Heart right ventricle (tissue), 16 donors: ENCODE measurements around the gene TYSND1. TPM values are rescaled to one million over a fixed set of nuclear protein-coding genes. Genes with fewer than 3 reads are reported as not detected.

Source experiments
- ATAC-seq, 8 donors: fragments of 200-7000 bp; cut with Tn5 transposase; one replicate each; pipeline ENCODE4 v1.9.1; 2020; ENCODE audit warnings: mild to moderate bottlenecking in 8 of 8, moderate library complexity in 8 of 8, moderate number of reproducible peaks in 1 of 8
- DNase-seq, 2 donors: peaks; one replicate each; pipeline ENCODE4 v3.0.0-alpha.2; 2020
- H3K27ac ChIP-seq, 10 donors: fragments of 200-600 bp; sonication (generic) in 2 of 10; one replicate each; pipeline versions ENCODE4 v1.5.0 to v1.8.0; 2020 to 2022; ENCODE audit warnings: mild to moderate bottlenecking in 3 of 10
- H3K27me3 ChIP-seq, 7 donors: fragments of 200-600 bp; one replicate each; pipeline ENCODE4 v1.8.0; 2021 to 2022; ENCODE audit warnings: mild to moderate bottlenecking in 2 of 7
- H3K36me3 ChIP-seq, 9 donors: fragments of 200-600 bp; sonication (generic) in 1 of 9; one replicate each; pipeline versions ENCODE4 v1.5.0 to v1.8.0; 2020 to 2022; ENCODE audit warnings: mild to moderate bottlenecking in 2 of 9
- H3K4me1 ChIP-seq, 9 donors: fragments of 200-600 bp; sonication (generic) in 1 of 9; one replicate each; pipeline versions ENCODE4 v1.5.0 to v1.8.0; 2020 to 2022; ENCODE audit warnings: mild to moderate bottlenecking in 4 of 9
- H3K4me3 ChIP-seq, 10 donors: fragments of 200-600 bp; sonication (generic) in 2 of 10; one replicate each; pipeline versions ENCODE4 v1.5.0 to v1.8.0; 2020 to 2022; ENCODE audit warnings: mild to moderate bottlenecking in 7 of 10, moderate library complexity in 2 of 10
- H3K9me3 ChIP-seq, 11 donors: fragments of 200-600 bp in 10 of 11; sonication (generic) in 2 of 11; one replicate each; pipeline versions ENCODE4 v1.5.0 to v1.8.0; 2013 to 2022; ENCODE audit warnings: mild to moderate bottlenecking in 2 of 11, control low read depth in 1 of 11, moderate library complexity in 1 of 11
- WGBS, 2 donors: extraction: QIAGEN DNeasy Blood & Tissue Kit; methylation state at CpG; one replicate each; pipeline ENCODE4 v1.1.7; 2013; ENCODE audit warnings: inconsistent platforms in 1 of 2; 5-methylcytosine and 5-hydroxymethylcytosine counted together
- intact Hi-C, 10 donors: fragments of 100-400 bp; cut with DNase I; formaldehyde crosslinking; loops; one replicate each; pipeline versions ENCODE4 v1.11.1 to v1.14.2; 2022
- polyA plus RNA-seq, 2 donors: library from polyadenylated mRNA; stranded (reverse); fragments of 200-250 nt; gene quantifications; one replicate each; pipeline ENCODE4 v1.2.3, GENCODE V29; 2013
- total RNA-seq, 10 donors: library from RNA; stranded (reverse); fragmentation: NEBNext Ultra II Directional in 3 of 10; extraction: Animal tissue kit (Norgen Biotek cat#: 25700) in 3 of 10; gene quantifications; one replicate each; pipeline versions ENCODE4 v1.2.1 to v1.2.4, GENCODE V29; 2021 to 2023
- TF ChIP-seq, protein P1 (sequence below), 9 donors: fragments of 200-600 bp; sonication (generic) in 2 of 9; IDR thresholded peaks; one replicate each; pipeline versions ENCODE4 v1.5.0 to v1.8.0; 2021 to 2022; ENCODE audit warnings: antibody characterized with exemption in 9 of 9, mild to moderate bottlenecking in 5 of 9, moderate library complexity in 1 of 9
- donor health status: Arrhythmogenic right ventricular cardiomyopathy.
- donor health status: ischemic (EF 13 %, LVEDD 7.1; RV severe dilation, severe dysfunction).
- donor health status: healthy with polysubstance abuse.
- donor health status: DM: no; HTN: yes; CAD: no.
- donor health status: DM: no; HTN: no; CAD: no.
- donor health status: ischemic (EF 25% LVEDD 6.9; RV normal size, moderate dysfunction).
- donor health status: ischemic (EF 25% LVEDD 5.7; RV mildly dilated, moderate dysfunction).
- donor health status: healthy.
- donor health status: DM: yes; HTN: yes; CAD: no.
- donor health status: Ischemic cardiomyopathy.
- donor health status: ischemic (EF 35%, LVEDD 5.7; RV mildly dilated, moderate dysfunction).
- donor health status: nonischemic (EF 11% LVEDD 7.7; RV severe dilation, severe dysfunction).
- donor health status: DM: yes; HTN: yes; CAD: no.
- donor health status: PGD.
- donor health status: ischemic (EF 29% LVEDD 5.4; RV normal size, mild dysfunction).
- donor health status: nonischemic (EF 23%, LVEDD 6.1; RV moderate dilation, normal function).

TYSND1 gene
- total and polyA plus RNA-seq, 12 donors = 2.6 to 6.5 (median 4.6) TPM

DNA sequence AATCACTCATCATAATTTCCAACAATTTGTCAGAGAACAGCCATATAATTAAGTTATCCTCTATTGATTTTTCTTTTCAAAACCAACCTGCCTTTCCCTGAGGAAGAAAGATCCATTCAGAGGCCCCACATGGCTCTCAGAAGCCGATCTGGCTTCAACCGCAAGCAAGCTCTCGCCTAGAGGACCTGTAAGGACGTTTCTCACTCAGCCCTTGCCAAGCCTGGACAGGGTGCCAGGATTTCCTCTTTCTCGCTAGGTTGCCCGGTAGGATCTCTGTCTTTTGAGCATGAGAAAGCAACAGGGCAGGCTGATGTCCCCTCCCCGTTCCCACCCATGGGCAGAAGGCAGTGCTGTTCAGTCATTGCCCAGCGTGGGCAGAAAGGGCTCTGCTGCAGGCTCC lies 26.9 kb downstream of the TYSND1 start:
- WGBS, 2 donors = 69 to 73% methylated on average over 8 of the region's 8 CpGs

DNA sequence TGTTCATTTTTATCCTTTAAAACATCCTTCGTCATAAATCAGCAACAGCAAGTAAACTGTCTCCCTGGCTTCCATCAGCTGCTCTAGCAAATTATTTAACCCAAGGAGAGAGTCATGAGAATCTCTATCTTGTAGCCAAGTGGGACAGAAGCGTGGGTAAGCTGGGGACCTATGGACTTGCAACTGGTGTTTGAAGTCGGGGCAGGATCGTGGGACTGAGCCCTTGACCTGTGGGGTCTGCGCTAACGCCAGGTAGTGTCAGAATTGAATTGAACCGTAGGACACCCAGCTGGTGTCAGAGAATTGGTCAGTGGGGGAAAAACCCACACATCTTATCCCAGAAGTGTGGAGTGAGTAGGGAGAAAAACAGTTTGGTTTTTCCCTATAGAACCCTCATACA lies 27.3 kb downstream of the TYSND1 start:
- 95% methylated on average over 7 of the region's 7 CpGs for WGBS, 2 donors
- intact Hi-C loops = no loop called here
- no peak for DNase-seq
- peaks cover 0 to 15% (median 0%) of the 10 kb centered on the region in 9 donors for H3K4me1 ChIP-seq
- ATAC-seq = no peak
- H3K27ac ChIP-seq = no peak overlapping the region
- H3K4me3 ChIP-seq = no peak overlapping the region
- no peaks in the 10 kb centered on the region for H3K27me3 ChIP-seq
- TF ChIP-seq, protein P1, sequence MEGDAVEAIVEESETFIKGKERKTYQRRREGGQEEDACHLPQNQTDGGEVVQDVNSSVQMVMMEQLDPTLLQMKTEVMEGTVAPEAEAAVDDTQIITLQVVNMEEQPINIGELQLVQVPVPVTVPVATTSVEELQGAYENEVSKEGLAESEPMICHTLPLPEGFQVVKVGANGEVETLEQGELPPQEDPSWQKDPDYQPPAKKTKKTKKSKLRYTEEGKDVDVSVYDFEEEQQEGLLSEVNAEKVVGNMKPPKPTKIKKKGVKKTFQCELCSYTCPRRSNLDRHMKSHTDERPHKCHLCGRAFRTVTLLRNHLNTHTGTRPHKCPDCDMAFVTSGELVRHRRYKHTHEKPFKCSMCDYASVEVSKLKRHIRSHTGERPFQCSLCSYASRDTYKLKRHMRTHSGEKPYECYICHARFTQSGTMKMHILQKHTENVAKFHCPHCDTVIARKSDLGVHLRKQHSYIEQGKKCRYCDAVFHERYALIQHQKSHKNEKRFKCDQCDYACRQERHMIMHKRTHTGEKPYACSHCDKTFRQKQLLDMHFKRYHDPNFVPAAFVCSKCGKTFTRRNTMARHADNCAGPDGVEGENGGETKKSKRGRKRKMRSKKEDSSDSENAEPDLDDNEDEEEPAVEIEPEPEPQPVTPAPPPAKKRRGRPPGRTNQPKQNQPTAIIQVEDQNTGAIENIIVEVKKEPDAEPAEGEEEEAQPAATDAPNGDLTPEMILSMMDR (IDR thresholded peaks at IDR 0.05) = no peak
- H3K36me3 ChIP-seq = peaks cover 0 to 89% (median 23%) of the 10 kb centered on the region in 9 donors
- no peaks in the 10 kb centered on the region for H3K9me3 ChIP-seq

More for the DNA sequence above, 26.9 kb downstream of the TYSND1 start:
- Histone ChIP-seq H3K4me3 (no peak overlapping the region), H3K36me3 (peaks cover 0 to 85% (median 21%) of the 10 kb centered on the region in 9 donors), H3K4me1 (peaks cover 0 to 15% (median 0%) of the 10 kb centered on the region in 9 donors), H3K27ac (no peak overlapping the region), H3K9me3 (no peaks in the 10 kb centered on the region), H3K27me3 (no peaks in the 10 kb centered on the region)
- DNase-seq (peak in 1 of 2 donors; percentile 31), ATAC-seq (peak in 2 of 8 donors; percentile 41 to 46)
- TF ChIP-seq, protein P1 (IDR thresholded peaks at IDR 0.05) = no peak
- intact Hi-C loops = no loop called here

DNA sequence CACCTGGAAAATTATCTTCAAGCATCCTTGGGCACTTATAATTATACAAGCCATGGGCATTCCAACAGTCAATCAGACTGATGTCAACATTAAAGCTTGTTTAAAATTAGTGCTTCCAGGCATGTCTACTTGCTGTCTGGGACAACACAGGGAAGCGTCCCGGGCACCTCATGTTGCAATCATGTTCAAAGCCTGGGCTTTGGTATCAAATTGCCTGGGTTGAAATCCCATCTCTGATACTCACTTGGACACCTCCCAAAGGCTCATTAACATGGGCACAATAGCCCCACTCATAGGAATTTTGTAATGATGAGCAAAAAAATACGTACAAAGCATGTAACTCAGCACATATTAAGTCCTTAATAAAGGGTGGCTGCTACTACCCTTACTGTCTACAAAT lies 28.3 kb downstream of the TYSND1 start:
- intact Hi-C loops = no loop called here
- H3K4me3 ChIP-seq = no peak overlapping the region
- ATAC-seq = no peak
- no peak overlapping the region for H3K27ac ChIP-seq
- no peaks in the 10 kb centered on the region for H3K27me3 ChIP-seq
- 93% methylated on average over 3 of the region's 3 CpGs for WGBS, 2 donors
- H3K9me3 ChIP-seq = no peaks in the 10 kb centered on the region
- peaks cover 0 to 15% (median 0%) of the 10 kb centered on the region in 9 donors for H3K4me1 ChIP-seq
- peaks cover 0 to 96% (median 32%) of the 10 kb centered on the region in 9 donors for H3K36me3 ChIP-seq
- no peak for DNase-seq
- TF ChIP-seq, protein P1 (IDR thresholded peaks at IDR 0.05) = no peak

DNA sequence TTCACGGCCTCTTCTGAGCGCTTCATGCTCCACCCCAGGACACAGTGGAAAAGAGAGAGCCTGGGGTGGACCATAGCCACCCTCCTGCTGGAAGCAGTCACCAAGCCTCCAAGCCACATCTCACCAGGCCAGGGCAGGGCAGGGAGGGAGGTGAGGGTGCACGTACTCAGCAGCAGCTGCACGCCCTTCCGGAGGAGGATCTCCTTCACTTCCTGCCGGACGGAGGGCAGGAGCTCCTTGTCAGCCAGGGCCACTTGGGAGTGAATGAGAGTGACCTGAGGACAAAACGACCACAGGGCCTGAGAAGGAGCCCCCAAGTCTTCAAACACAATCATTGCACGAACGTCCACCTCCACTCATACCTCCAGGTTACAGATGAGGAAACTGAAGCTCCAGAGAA lies 28.9 kb downstream of the TYSND1 start:
- DNase-seq (no peak), ATAC-seq (no peak)
- WGBS, 2 donors = 71 to 74% methylated on average over 10 of the region's 10 CpGs
- Histone ChIP-seq H3K27ac (no peak overlapping the region), H3K27me3 (no peaks in the 10 kb centered on the region), H3K36me3 (peaks cover 0 to 96% (median 36%) of the 10 kb centered on the region in 9 donors), H3K9me3 (no peaks in the 10 kb centered on the region), H3K4me1 (peaks cover 0 to 15% (median 0%) of the 10 kb centered on the region in 9 donors), H3K4me3 (no peak overlapping the region)
- intact Hi-C loops = loop anchor here in 2 of 10 donors (2.0 kb wide), 2 partner anchors 27 to 29 kb away; partner anchors contain the start of gene TYSND1 (in 1 of the 2)
- TF ChIP-seq, protein P1 (IDR thresholded peaks at IDR 0.05) = no peak
